Neural crest cell (in vitro differentiated cells): ENCODE measurements around the gene PUS1. TPM values are rescaled to one million over a fixed set of nuclear protein-coding genes. Genes with fewer than 3 reads are reported as not detected.

Experiments used
- DNase-seq: peaks from one replicate; pipeline ENCODE4 v3.0.0; 2021; ENCODE audit warnings: low read depth, mixed read lengths, low spot score
- H3K27ac Mint-ChIP-seq: one replicate; pipeline ENCODE4 v1.8.0; 2021; ENCODE audit warnings: mild to moderate bottlenecking, mixed read lengths; ENCODE audit not compliant: unreplicated experiment
- H3K27me3 Mint-ChIP-seq: 2 replicates; pipeline ENCODE4 v1.8.0; 2021; ENCODE audit warnings: low read depth, mild to moderate bottlenecking, mixed read lengths
- H3K36me3 Mint-ChIP-seq: 2 replicates; pipeline ENCODE4 v1.8.0; 2021; ENCODE audit warnings: low read depth, mild to moderate bottlenecking, mixed read lengths
- H3K4me1 Mint-ChIP-seq: 2 replicates; pipeline ENCODE4 v1.8.0; 2021; ENCODE audit warnings: mixed read lengths
- H3K4me3 Mint-ChIP-seq: one replicate; pipeline ENCODE4 v1.8.0; 2021; ENCODE audit warnings: mild to moderate bottlenecking, mixed read lengths
- H3K9me3 Mint-ChIP-seq: 2 replicates; pipeline ENCODE4 v1.8.0; 2021; ENCODE audit warnings: mixed read lengths
- total RNA-seq: library from RNA; stranded (reverse); gene quantifications from 2 replicates; pipeline ENCODE4 v1.2.1, GENCODE V29; 2021
- TF ChIP-seq, protein P1 (sequence below): fragments of 200-600 bp; sonication (generic); conservative IDR thresholded peaks from 2 replicates; pipeline ENCODE4 v1.5.0; 2021; ENCODE audit warnings: antibody characterized with exemption, mild to moderate bottlenecking

The PUS1 gene
- total RNA-seq, 1 donor from 2014 or later = 48.7 TPM

DNA sequence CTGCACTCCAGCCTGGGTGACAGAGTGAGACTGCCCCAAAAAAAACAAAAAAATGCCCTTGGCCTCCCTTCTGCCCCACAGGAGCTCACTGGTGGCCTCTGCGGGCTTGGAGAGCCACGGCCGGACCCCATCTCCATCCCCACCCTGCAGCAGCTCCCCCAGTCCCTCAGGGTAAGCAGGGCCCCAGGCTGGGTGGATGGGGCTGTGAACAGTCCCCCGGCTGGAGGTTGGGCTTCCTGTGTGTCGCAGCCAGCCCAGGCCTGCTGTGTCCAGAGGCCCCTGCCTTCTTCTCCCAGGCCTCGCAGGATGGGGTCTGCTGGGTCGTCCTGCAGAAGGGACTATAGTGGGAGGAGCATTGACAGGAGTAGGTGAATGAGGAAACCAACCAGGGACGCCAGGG lies 15.4 kb upstream of the PUS1 start:
- no peaks in the 10 kb centered on the region for H3K36me3 Mint-ChIP-seq

DNA sequence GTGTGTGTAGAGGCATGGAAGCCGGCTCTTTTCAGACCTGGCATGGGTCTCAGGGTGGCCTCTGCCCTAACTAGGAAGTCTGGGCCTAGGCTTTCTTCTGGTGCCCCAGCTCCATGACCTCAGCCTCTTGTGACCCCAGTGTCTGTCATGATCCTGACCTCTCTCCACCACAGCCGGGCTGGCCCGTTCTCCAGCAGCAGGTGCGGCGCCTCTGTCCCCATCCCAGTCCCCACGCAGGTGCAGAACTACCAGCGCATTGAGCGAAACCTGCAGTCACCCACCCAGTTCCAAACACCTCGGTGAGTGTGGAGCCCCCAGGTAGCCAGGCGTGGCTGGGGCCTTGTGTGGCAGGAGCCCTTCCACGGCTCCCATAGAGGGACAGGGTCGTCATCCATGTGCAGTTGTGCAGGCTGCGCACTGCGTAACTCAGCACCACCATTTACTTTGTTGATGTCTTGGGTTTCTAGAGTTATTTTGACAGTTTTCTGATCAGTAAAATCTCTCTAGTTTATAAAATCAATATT lies 14.8 kb upstream of the PUS1 start:
- H3K9me3 Mint-ChIP-seq = no peaks in the 10 kb centered on the region
- TF ChIP-seq, protein P1, sequence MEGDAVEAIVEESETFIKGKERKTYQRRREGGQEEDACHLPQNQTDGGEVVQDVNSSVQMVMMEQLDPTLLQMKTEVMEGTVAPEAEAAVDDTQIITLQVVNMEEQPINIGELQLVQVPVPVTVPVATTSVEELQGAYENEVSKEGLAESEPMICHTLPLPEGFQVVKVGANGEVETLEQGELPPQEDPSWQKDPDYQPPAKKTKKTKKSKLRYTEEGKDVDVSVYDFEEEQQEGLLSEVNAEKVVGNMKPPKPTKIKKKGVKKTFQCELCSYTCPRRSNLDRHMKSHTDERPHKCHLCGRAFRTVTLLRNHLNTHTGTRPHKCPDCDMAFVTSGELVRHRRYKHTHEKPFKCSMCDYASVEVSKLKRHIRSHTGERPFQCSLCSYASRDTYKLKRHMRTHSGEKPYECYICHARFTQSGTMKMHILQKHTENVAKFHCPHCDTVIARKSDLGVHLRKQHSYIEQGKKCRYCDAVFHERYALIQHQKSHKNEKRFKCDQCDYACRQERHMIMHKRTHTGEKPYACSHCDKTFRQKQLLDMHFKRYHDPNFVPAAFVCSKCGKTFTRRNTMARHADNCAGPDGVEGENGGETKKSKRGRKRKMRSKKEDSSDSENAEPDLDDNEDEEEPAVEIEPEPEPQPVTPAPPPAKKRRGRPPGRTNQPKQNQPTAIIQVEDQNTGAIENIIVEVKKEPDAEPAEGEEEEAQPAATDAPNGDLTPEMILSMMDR = no peak
- peak overlapping the region; percentile 15 for H3K4me3 Mint-ChIP-seq
- H3K36me3 Mint-ChIP-seq = no peaks in the 10 kb centered on the region
- no peak for DNase-seq
- no peaks in the 10 kb centered on the region for H3K27me3 Mint-ChIP-seq
- H3K27ac Mint-ChIP-seq = no peak overlapping the region
- no peaks in the 10 kb centered on the region for H3K4me1 Mint-ChIP-seq

More for the DNA sequence above, 15.4 kb upstream of the PUS1 start:
- H3K4me3 Mint-ChIP-seq = no peak overlapping the region
- DNase-seq = no peak
- no peaks in the 10 kb centered on the region for H3K4me1 Mint-ChIP-seq
- TF ChIP-seq, protein P1 = no peak
- no peaks in the 10 kb centered on the region for H3K9me3 Mint-ChIP-seq
- no peaks in the 10 kb centered on the region for H3K27me3 Mint-ChIP-seq
- no peak overlapping the region for H3K27ac Mint-ChIP-seq

DNA sequence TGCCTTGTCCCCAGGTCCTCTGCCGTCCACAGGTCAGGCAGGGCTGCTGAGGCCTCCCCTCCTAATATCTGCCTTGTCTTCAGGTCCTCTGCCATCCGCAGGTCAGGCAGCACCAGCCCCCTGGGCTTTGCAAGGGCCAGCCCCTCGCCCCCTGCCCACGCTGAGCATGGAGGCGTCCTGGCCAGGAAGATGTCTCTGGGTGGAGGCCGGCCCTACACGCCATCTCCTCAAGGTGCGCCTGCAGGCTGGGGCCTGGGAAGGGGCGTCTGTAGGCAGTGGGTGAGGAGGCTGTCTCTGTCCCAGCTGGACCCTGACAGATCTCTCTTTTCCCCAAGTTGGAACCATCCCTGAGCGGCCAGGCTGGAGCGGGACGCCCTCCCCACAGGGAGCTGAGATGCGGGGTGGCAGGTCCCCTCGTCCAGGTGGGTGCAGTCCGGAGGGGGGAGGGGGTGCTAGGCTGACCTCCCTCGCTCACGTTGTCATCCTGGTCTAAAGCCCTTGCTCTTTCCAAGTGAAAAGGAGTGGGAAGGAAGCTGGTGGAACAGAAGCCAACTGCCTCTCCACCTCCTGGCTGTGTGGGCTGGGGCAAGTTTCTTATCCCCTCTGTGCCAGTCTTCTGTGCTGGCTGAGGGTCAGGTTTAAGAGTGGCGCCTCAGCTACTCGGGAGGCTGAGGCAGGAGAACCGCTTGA lies 13.9 kb upstream of the PUS1 start:
- TF ChIP-seq, protein P1 = no peak
- Mint-ChIP-seq H3K36me3 (no peaks in the 10 kb centered on the region), H3K9me3 (no peaks in the 10 kb centered on the region), H3K4me1 (no peaks in the 10 kb centered on the region), H3K27ac (no peak overlapping the region), H3K4me3 (no peak overlapping the region), H3K27me3 (no peaks in the 10 kb centered on the region)
- no peak for DNase-seq

DNA sequence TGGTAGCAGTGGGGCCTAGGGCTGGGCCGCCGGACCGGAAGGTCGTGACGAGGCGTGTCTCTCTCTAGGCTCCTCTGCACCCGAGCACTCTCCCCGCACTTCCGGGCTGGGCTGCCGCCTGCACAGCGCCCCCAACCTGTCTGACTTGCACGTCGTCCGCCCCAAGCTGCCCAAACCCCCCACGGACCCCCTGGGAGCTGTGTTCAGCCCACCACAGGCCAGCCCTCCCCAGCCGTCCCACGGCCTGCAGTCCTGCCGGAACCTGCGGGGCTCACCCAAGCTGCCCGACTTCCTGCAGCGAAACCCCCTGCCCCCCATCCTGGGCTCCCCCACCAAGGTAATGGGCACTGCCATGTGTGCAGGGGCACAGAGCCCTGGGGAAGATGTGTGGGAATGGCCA lies 13.3 kb upstream of the PUS1 start:
- H3K4me1 Mint-ChIP-seq = no peaks in the 10 kb centered on the region
- H3K27ac Mint-ChIP-seq = no peak overlapping the region
- no peaks in the 10 kb centered on the region for H3K36me3 Mint-ChIP-seq
- TF ChIP-seq, protein P1 = no peak
- no peaks in the 10 kb centered on the region for H3K27me3 Mint-ChIP-seq
- DNase-seq = no peak
- H3K9me3 Mint-ChIP-seq = no peaks in the 10 kb centered on the region
- H3K4me3 Mint-ChIP-seq = no peak overlapping the region

DNA sequence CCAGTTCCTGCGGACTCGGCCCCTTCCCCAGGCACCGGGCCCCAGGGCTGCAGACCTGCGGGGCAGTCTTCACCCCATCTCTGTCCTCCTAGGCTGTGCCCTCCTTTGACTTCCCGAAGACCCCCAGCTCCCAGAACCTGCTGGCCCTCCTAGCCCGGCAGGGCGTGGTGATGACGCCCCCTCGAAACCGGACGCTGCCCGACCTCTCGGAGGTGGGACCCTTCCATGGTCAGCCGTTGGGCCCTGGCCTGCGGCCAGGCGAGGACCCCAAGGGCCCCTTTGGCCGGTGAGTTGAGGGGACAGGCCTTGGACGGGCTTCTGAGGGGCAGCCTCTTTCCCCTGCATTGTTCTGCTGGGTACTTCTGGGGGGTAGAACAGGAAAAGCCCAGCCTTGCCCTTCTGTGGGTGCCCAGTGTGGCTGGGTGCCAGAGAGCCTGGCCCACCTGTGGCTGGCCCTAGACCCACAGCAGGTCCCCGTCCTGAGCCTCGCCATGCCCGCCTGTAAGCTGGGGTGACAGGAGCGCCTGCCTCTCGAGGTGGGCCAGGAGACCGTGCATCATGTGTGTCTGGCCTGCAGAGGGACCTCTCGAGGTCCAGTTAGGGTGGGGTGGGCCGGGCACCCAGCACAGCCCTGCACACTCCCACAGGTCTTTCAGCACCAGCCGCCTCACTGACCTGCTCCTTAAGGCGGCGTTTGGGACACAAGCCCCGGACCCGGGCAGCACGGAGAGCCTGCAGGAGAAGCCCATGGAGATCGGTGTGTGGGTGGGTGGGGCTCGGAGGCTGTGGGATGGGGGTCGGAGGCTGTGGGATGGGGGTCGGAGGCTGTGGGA lies 12.6 kb upstream of the PUS1 start:
- no peaks in the 10 kb centered on the region for H3K27me3 Mint-ChIP-seq
- TF ChIP-seq, protein P1 = no peak
- no peak for DNase-seq
- H3K9me3 Mint-ChIP-seq = no peaks in the 10 kb centered on the region
- H3K4me3 Mint-ChIP-seq = no peak overlapping the region
- no peaks in the 10 kb centered on the region for H3K4me1 Mint-ChIP-seq
- H3K36me3 Mint-ChIP-seq = no peaks in the 10 kb centered on the region
- no peak overlapping the region for H3K27ac Mint-ChIP-seq
